Prostate gland (tissue), 2 donors: ENCODE results near the gene CENPP.

ENCODE experiments used
- POLR2A ChIP-seq: fragments of 450-650 bp; IDR thresholded peaks from one replicate; pipeline ENCODE4 v1.6.1; 2016; ENCODE audit warnings: antibody characterized with exemption, mild to moderate bottlenecking
- POLR2AphosphoS5 ChIP-seq: sonication (generic); formaldehyde crosslinking; IDR thresholded peaks from one replicate; pipeline ENCODE4 v1.6.1; 2017; ENCODE audit warnings: antibody characterized with exemption
- TF ChIP-seq, protein P1 (sequence below), 4 experiments: fragments of 200-600 bp in 2 of 4; fragments of 450-650 bp in 2 of 4; sonication (generic) in 2 of 4; IDR thresholded peaks; 1 replicate in 3 of 4; 2 replicates in 1 of 4; pipeline ENCODE4 v1.5.1; 2016 to 2019; ENCODE audit warnings: antibody characterized with exemption in 4 of 4, mild to moderate bottlenecking in 2 of 4, moderate library complexity in 2 of 4

DNA sequence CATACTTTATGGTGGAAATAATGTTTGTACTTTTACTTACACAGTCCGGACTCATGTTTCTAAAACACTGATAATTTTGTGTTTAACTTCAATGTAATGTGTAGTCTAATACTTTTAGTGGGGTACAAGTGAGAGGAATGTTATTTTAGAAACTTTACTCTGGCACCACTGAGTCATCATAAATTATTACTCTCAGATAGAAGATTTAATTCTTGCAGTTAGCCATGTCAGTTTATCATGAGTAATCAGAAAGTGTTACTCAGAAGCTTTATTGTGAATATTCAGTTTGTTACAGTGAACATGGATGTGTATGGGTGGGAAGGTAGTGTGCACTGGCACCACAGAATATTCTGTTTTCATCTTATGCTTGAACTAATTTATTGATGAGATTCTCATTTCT lies 58.6 kb downstream of the CENPP start:
- TF ChIP-seq, protein P1, sequence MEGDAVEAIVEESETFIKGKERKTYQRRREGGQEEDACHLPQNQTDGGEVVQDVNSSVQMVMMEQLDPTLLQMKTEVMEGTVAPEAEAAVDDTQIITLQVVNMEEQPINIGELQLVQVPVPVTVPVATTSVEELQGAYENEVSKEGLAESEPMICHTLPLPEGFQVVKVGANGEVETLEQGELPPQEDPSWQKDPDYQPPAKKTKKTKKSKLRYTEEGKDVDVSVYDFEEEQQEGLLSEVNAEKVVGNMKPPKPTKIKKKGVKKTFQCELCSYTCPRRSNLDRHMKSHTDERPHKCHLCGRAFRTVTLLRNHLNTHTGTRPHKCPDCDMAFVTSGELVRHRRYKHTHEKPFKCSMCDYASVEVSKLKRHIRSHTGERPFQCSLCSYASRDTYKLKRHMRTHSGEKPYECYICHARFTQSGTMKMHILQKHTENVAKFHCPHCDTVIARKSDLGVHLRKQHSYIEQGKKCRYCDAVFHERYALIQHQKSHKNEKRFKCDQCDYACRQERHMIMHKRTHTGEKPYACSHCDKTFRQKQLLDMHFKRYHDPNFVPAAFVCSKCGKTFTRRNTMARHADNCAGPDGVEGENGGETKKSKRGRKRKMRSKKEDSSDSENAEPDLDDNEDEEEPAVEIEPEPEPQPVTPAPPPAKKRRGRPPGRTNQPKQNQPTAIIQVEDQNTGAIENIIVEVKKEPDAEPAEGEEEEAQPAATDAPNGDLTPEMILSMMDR (IDR thresholded peaks at IDR 0.05) = no peak
- no peak for TF ChIP-seq POLR2A
- TF ChIP-seq POLR2AphosphoS5 = no peak
